Esophagus squamous epithelium (tissue), 5 donors: ENCODE results near the gene TRMT11. TPM values are rescaled to one million over a fixed set of nuclear protein-coding genes. Genes with fewer than 3 reads are reported as not detected.
"Not testable (repeated sequence)": the region's sequence is repeated elsewhere in the genome, so short reads cannot be mapped to it uniquely, and the experiment has no call there.

ENCODE experiments used
- DNase-seq: peaks from one replicate; lab custom pipeline; 2025; lab: John Stamatoyannopoulos, UW
- H3K27ac ChIP-seq, 4 donors: fragments of 200-600 bp; sonication (generic); one replicate each; pipeline ENCODE4 v1.5.1; 2016 to 2019; ENCODE audit warnings: mild to moderate bottlenecking in 1 of 4
- H3K27me3 ChIP-seq, 4 donors: fragments of 200-600 bp; sonication (generic); 1 replicate in 3 of 4; 2 replicates in 1 of 4; pipeline versions ENCODE4 v1.5.1 to v1.6.0; 2017 to 2021; ENCODE audit warnings: antibody characterized with exemption in 1 of 4
- H3K36me3 ChIP-seq, 3 donors: fragments of 200-600 bp; sonication (generic); one replicate each; pipeline ENCODE4 v1.5.1; 2016 to 2019
- H3K4me1 ChIP-seq, 3 donors: fragments of 200-600 bp; sonication (generic); one replicate each; pipeline ENCODE4 v1.5.1; 2017 to 2019
- H3K4me3 ChIP-seq, 4 donors: fragments of 200-600 bp; sonication (generic); 1 replicate in 3 of 4; 2 replicates in 1 of 4; pipeline ENCODE4 v1.5.1; 2016 to 2019; ENCODE audit warnings: mild to moderate bottlenecking in 2 of 4, moderate library complexity in 1 of 4
- H3K9me3 ChIP-seq, 3 donors: fragments of 200-600 bp; sonication (generic); one replicate each; pipeline ENCODE4 v1.5.1; 2016 to 2019
- CTCF ChIP-seq, 6 experiments: fragments of 450-650 bp in 4 of 6; fragments of 200-600 bp in 2 of 6; sonication (generic) in 2 of 6; IDR thresholded peaks; one replicate each; pipeline ENCODE4 v1.5.1; 2016 to 2019; ENCODE audit warnings: antibody characterized with exemption in 6 of 6, mild to moderate bottlenecking in 4 of 6, moderate library complexity in 4 of 6
- POLR2A ChIP-seq, 4 donors: fragments of 450-650 bp; IDR thresholded peaks; one replicate each; pipeline ENCODE4 v1.6.1; 2017; ENCODE audit warnings: antibody characterized with exemption in 4 of 4, mild to moderate bottlenecking in 4 of 4, moderate library complexity in 3 of 4
- WGBS, 2 donors: methylation state at CpG; one replicate each; pipeline ENCODE4 v1.1.5; 2018; 5-methylcytosine and 5-hydroxymethylcytosine counted together
- intact Hi-C: fragments of 100-400 bp; cut with DNase I; formaldehyde crosslinking; loops from one replicate; pipeline ENCODE4 v1.15.0; 2022
- total RNA-seq, 4 donors: library from RNA; depleted of rRNA; stranded (reverse); fragments of >200 nt; gene quantifications; one replicate each; pipeline ENCODE4 v1.1.0, GENCODE V29; 2016
- donor health status: DM: yes; HTN: yes; CAD: no.

Gene TRMT11
- total RNA-seq, 4 donors from 2014 or later = 7.8 to 23.3 (median 17.2) TPM

GRCh38 chr6:126016591-126016990 lies 30.3 kb downstream of the TRMT11 start:
- no peak overlapping the region for H3K27ac ChIP-seq
- 87 to 90% methylated on average over 2 of the region's 2 CpGs for WGBS, 2 donors
- no peaks in the 10 kb centered on the region for H3K9me3 ChIP-seq
- DNase-seq = no peak
- H3K4me1 ChIP-seq = no peaks in the 10 kb centered on the region
- TF ChIP-seq POLR2A (IDR thresholded peaks at IDR 0.05) = no peak
- no peak for TF ChIP-seq CTCF (IDR thresholded peaks at IDR 0.05)
- H3K4me3 ChIP-seq = no peak overlapping the region
- peaks cover 0 to 95% (median 11%) of the 10 kb centered on the region in 3 donors for H3K36me3 ChIP-seq
- intact Hi-C loops = no loop called here
- no peaks in the 10 kb centered on the region for H3K27me3 ChIP-seq

DNA sequence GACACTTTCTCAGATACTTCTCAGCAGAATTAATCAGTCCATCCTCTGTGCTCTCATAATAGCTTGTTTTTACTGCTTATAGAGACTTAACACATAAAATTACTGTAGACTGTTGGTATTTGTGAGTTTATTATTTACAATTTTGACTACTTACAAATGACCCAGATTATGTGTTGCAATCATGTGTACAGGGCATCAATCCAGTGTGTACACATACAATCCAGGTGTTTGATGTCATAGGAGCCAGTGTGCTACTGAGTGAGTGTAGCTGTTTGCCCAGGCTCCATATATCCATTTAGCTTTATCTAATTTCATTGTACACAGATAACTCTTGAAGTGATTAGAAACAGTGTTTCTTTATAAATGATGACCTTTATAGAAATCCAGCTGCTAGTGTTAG lies 31.3 kb downstream of the TRMT11 start:
- H3K36me3 ChIP-seq = peaks cover 0 to 95% (median 18%) of the 10 kb centered on the region in 3 donors
- no peaks in the 10 kb centered on the region for H3K27me3 ChIP-seq

GRCh38 chr6:126020305-126021050 lies 34.1 kb downstream of the TRMT11 start:
- peaks cover 0 to 94% (median 14%) of the 10 kb centered on the region in 3 donors for H3K36me3 ChIP-seq
- intact Hi-C loops = no loop called here
- no peak for DNase-seq

More for the DNA sequence above, 31.3 kb downstream of the TRMT11 start:
- intact Hi-C loops = no loop called here
- Histone ChIP-seq H3K4me1 (no peaks in the 10 kb centered on the region), H3K4me3 (no peak overlapping the region), H3K27ac (no peak overlapping the region), H3K9me3 (no peaks in the 10 kb centered on the region)
- no peak for DNase-seq
- TF ChIP-seq CTCF (IDR thresholded peaks at IDR 0.05) (no peak), POLR2A (IDR thresholded peaks at IDR 0.05) (no peak)

DNA sequence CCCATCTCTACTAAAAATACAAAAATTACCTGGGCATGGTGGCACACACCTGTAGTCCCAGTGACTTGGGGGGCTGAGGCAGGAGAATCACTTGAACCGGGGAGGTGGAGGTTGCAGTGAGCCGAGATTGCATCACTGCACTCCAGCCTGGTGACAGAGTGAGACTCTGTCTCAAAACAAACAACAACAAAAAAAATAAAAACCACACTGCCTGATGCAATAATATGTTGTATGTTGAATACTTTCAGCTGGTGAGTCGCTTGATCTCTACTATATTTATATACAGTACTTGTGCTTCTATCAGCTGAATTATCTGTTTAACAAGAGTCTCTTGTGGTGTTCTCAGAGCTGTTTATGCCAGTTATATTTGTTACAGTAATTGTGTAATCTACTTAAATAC lies 37.1 kb downstream of the TRMT11 start:
- intact Hi-C loops, H3K4me1 ChIP-seq, H3K9me3 ChIP-seq, H3K27ac ChIP-seq, H3K27me3 ChIP-seq, DNase-seq, H3K4me3 ChIP-seq: not testable (repeated sequence)
- peaks cover 0 to 86% (median 14%) of the 10 kb centered on the region in 3 donors for H3K36me3 ChIP-seq
- WGBS, 2 donors = 84 to 92% methylated on average over 3 of the region's 3 CpGs

More at GRCh38 chr6:126020305-126021050, 34.1 kb downstream of the TRMT11 start:
- Histone ChIP-seq H3K27ac (no peak overlapping the region), H3K4me3 (no peak overlapping the region), H3K27me3 (no peaks in the 10 kb centered on the region), H3K4me1 (no peaks in the 10 kb centered on the region), H3K9me3 (no peaks in the 10 kb centered on the region)
- TF ChIP-seq CTCF (IDR thresholded peaks at IDR 0.05) (no peak), POLR2A (IDR thresholded peaks at IDR 0.05) (no peak)
- 90 to 93% methylated on average over 5 of the region's 5 CpGs for WGBS, 2 donors

GRCh38 chr6:126026001-126026400 lies 39.7 kb downstream of the TRMT11 start:
- Histone ChIP-seq H3K36me3 (peaks cover 0 to 62% (median 10%) of the 10 kb centered on the region in 3 donors), H3K9me3 (no peaks in the 10 kb centered on the region), H3K27me3 (no peaks in the 10 kb centered on the region), H3K4me3 (no peak overlapping the region), H3K4me1 (no peaks in the 10 kb centered on the region), H3K27ac (no peak overlapping the region)
- no peak for DNase-seq
- TF ChIP-seq POLR2A (IDR thresholded peaks at IDR 0.05) (no peak), CTCF (IDR thresholded peaks at IDR 0.05) (no peak)
- intact Hi-C loops = no loop called here
- 86 to 92% methylated on average over 2 of the region's 2 CpGs for WGBS, 2 donors
